Measurements from ENCODE around the gene ARV1. TPM values are rescaled to one million over a fixed set of nuclear protein-coding genes. Genes with fewer than 3 reads are reported as not detected.
A peak's percentile ranks its signal among the peaks of the same experiment; 100 is the strongest.

ARV1 gene
- total and polyA plus RNA-seq, 2 of the 13 experiments (the other 11 are each of a cell fraction or from before 2014, with no cell fraction given), result 13.0 to 15.2 TPM

GRCh38 chr1:230978491-230979388 lies at the start of gene ARV1, which contains the start of gene TTC13 (continued):
- TF ChIP-seq EP300 (IDR thresholded peaks at IDR 0.05; ENCODE audit: low read depth in 2 of 2, low read length in 2 of 2) (no peak), EP300 (CRISPR knock-in tag; IDR thresholded peaks at IDR 0.05; ENCODE audit: borderline replicate concordance) (0 out of 2 replicates have a peak, but pooled peaks have one; percentile 15), RFX1 (IDR thresholded peaks at IDR 0.05) (no peak), ISL2 (CRISPR knock-in tag; IDR thresholded peaks at IDR 0.05) (0 out of 2 replicates have a peak, but pooled peaks have one; percentile 23), HMG20A (CRISPR knock-in tag; IDR thresholded peaks at IDR 0.05; ENCODE audit: borderline replicate concordance) (no peak), ATF2 (CRISPR knock-in tag; IDR thresholded peaks at IDR 0.05) (peak; percentile 89), ZBTB1 (CRISPR knock-in tag; IDR thresholded peaks at IDR 0.05; ENCODE audit: borderline replicate concordance) (no peak), NFKBIZ (CRISPR knock-in tag; IDR thresholded peaks at IDR 0.05) (0 out of 2 replicates have a peak, but pooled peaks have one; percentile 45), ZNF768 (CRISPR knock-in tag; IDR thresholded peaks at IDR 0.05) (no peak), NFYC (CRISPR knock-in tag; IDR thresholded peaks at IDR 0.05) (peak; percentile 56), CENPX (CRISPR knock-in tag; IDR thresholded peaks at IDR 0.05) (no peak), MNT (IDR thresholded peaks at IDR 0.05) (peak; percentile 59), NRL (CRISPR knock-in tag; IDR thresholded peaks at IDR 0.05; ENCODE audit: borderline replicate concordance) (peak; percentile 91; the same call in 1 of the 2 replicates), CHD4 (IDR thresholded peaks at IDR 0.05; ENCODE audit: borderline replicate concordance, low read length) (no peak), ZNF879 (CRISPR knock-in tag; IDR thresholded peaks at IDR 0.05) (0 out of 2 replicates have a peak, but pooled peaks have one; percentile 40), HNF4G (IDR thresholded peaks at IDR 0.05; ENCODE audit: borderline replicate concordance, low read depth, low read length) (no peak), HNF4G (CRISPR knock-in tag; IDR thresholded peaks at IDR 0.05; ENCODE audit: borderline replicate concordance, low read depth) (no peak), TEAD2 (CRISPR knock-in tag; IDR thresholded peaks at IDR 0.05) (no peak), ZNF687 (CRISPR knock-in tag; IDR thresholded peaks at IDR 0.05) (peak; percentile 88), DZIP1 (CRISPR knock-in tag; IDR thresholded peaks at IDR 0.05) (peak; percentile 81; the same call in 1 of the 2 replicates)

All from HepG2 (cell line).